Vagina (tissue), 2 donors: ENCODE results near the gene HPSE.

Source experiments
- CTCF ChIP-seq, 3 experiments: fragments of 450-650 bp in 2 of 3; fragments of 200-600 bp in 1 of 3; sonication (generic) in 1 of 3; IDR thresholded peaks; one replicate each; pipeline ENCODE4 v1.5.1; 2017 to 2019; ENCODE audit warnings: antibody characterized with exemption in 3 of 3, mild to moderate bottlenecking in 2 of 3, moderate library complexity in 2 of 3
- POLR2A ChIP-seq, 2 donors: fragments of 450-650 bp; IDR thresholded peaks; one replicate each; pipeline ENCODE4 v1.6.1; 2017; ENCODE audit warnings: antibody characterized with exemption in 2 of 2, mild to moderate bottlenecking in 2 of 2, moderate library complexity in 2 of 2

GRCh38 chr4:83261307-83261706, 73.3 kb downstream of the HPSE start:
- TF ChIP-seq CTCF (IDR thresholded peaks at IDR 0.05): no peak
- no peak for TF ChIP-seq POLR2A (IDR thresholded peaks at IDR 0.05)
